ENCODE measurements around the gene RAB6A. TPM values are rescaled to one million over a fixed set of nuclear protein-coding genes. Genes with fewer than 3 reads are reported as not detected.

The RAB6A gene
- total and polyA plus RNA-seq, 10 of the 15 experiments (the other 5 are each of a cell fraction or from before 2014, with no cell fraction given) = 9.8 to 107 (median 34.1) TPM

DNA sequence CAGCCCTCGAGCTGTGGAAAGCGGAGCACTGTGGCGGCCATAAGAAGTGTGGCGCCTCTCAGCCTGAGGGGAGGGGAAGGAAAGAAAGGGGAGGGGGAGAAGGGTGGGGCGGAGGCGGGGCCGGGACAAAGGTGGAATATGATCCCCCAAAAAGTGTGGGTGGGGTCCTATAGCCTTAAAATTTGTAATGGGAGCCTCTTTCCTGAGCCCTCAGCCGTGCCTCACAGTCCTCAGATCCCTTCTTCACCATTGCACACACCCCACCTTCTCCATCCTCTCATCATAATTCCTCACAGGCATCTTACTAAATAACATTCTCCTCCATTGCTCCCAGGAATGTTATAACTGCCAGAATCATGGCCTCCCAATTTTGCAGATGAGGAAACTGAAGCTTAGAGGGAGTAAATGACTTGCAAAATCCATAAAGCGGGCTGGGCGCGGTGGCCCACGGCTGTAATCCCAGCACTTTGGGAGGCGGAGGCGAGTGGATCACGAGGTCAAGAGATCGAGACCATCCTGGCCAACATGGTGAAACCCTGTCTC lies 600 bp upstream of the RAB6A start (continued):
- TF ChIP-seq RUNX3 (IDR thresholded peaks at IDR 0.05; ENCODE audit: low read length) (0 out of 2 replicates have a peak, but pooled peaks have one; percentile 58), HCFC1 (IDR thresholded peaks at IDR 0.05; ENCODE audit: low read length) (peak; percentile 87), MEF2B (IDR thresholded peaks at IDR 0.05; ENCODE audit: partially characterized antibody, poor library complexity, severe bottlenecking) (peak; percentile 13), TBL1XR1 (IDR thresholded peaks at IDR 0.05; ENCODE audit: low read depth, low read length) (no peak)
- TF ChIP-seq, protein P1, sequence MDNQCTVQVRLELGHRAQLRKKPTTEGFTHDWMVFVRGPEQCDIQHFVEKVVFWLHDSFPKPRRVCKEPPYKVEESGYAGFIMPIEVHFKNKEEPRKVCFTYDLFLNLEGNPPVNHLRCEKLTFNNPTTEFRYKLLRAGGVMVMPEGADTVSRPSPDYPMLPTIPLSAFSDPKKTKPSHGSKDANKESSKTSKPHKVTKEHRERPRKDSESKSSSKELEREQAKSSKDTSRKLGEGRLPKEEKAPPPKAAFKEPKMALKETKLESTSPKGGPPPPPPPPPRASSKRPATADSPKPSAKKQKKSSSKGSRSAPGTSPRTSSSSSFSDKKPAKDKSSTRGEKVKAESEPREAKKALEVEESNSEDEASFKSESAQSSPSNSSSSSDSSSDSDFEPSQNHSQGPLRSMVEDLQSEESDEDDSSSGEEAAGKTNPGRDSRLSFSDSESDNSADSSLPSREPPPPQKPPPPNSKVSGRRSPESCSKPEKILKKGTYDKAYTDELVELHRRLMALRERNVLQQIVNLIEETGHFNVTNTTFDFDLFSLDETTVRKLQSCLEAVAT (IDR thresholded peaks at IDR 0.05) = peak; percentile 98

DNA sequence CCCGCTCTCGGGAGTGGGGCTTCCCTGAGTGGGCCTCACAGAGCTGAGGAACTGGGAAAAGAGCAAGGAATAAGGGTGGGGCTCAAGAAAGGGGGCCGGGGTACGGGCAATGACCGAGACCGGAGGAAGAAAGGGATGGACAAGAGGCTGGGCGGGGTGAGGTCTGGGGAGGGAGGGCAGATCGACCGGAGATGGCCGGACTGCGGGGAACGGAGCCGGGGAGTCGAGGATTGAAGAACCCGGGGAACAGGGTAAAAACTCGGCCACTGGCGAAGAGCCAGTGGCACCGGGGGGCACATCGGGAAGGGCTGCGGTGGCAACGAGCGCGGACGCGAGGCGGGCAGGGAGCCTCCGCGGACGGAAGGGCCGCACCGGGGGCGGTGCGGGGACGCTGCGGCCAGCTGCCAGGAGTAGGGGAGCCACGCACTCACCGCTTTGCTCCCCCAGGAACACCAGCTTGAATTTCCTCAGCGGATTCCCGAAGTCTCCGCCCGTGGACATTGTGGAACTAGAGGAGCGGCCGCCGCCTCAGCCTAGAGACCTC lies 667 bp downstream of the RAB6A start:
- Histone ChIP-seq H3K27me3 (replicated peaks in 1 of 2; ENCODE audit: control insufficient read depth in 2 of 2, insufficient read depth in 2 of 2, low read length in 1 of 2) (no peaks in the 10 kb centered on the region), H4K20me1 (ENCODE audit: control insufficient read depth, insufficient read depth) (no peaks in the 10 kb centered on the region), H3K4me3 (peak overlapping the region; percentile 98), H3K9ac (ENCODE audit: control insufficient read depth, insufficient read depth, low read length) (peak overlapping the region; percentile 84), H2AFZ (ENCODE audit: control insufficient read depth, low read depth, low read length) (peak overlapping the region; percentile 92), H3K9me3 (replicated peaks; ENCODE audit: control insufficient read depth, insufficient read depth, low read length) (no peaks in the 10 kb centered on the region), H3K27ac (ENCODE audit: control insufficient read depth, insufficient read depth) (peak overlapping the region; percentile 78), H3K4me1 (ENCODE audit: control insufficient read depth, insufficient read depth, low read length) (no peaks in the 10 kb centered on the region; the same call in 1 of the 2 replicates), H3K36me3 (ENCODE audit: control insufficient read depth in 2 of 2, insufficient read depth in 2 of 2, low read length in 1 of 2) (peaks cover 0 to 2% of the 10 kb centered on the region in 2 experiments; a peak in 2 of 4 replicates), H3K4me2 (ENCODE audit: control insufficient read depth, insufficient read depth) (peak overlapping the region; percentile 79), H3K79me2 (ENCODE audit: control insufficient read depth, insufficient read depth, low read length) (peaks cover 47% of the 10 kb centered on the region)
- RAD21 ChIA-PET (ENCODE audit: unreplicated experiment) = interaction anchor here (3.3 kb wide), 1 partner anchor 19 kb away, joined by 37 read pairs; no protein-coding TSS in a partner anchor
- peak; percentile 37 for ATAC-seq
- no peak for FAIRE-seq
- CTCF ChIA-PET = interaction anchor here (1.1 to 4.2 kb wide), 4 partner anchors 19 to 99 kb away, joined by 3 to 41 read pairs (median 3); no protein-coding TSS in a partner anchor
- intact Hi-C loops (cut with micrococcal nuclease; ENCODE audit: unreplicated experiment) (no loop called here), in situ Hi-C loops (cut with MboI) (no loop called here)
- POLR2A ChIA-PET = interaction anchor here (1.4 to 8.1 kb wide), 5 partner anchors 9 to 222 kb away, joined by 4 to 106 read pairs (median 5); partner anchors contain the start of genes MRPL48 and UCP2
- TF ChIP-seq, protein P2, sequence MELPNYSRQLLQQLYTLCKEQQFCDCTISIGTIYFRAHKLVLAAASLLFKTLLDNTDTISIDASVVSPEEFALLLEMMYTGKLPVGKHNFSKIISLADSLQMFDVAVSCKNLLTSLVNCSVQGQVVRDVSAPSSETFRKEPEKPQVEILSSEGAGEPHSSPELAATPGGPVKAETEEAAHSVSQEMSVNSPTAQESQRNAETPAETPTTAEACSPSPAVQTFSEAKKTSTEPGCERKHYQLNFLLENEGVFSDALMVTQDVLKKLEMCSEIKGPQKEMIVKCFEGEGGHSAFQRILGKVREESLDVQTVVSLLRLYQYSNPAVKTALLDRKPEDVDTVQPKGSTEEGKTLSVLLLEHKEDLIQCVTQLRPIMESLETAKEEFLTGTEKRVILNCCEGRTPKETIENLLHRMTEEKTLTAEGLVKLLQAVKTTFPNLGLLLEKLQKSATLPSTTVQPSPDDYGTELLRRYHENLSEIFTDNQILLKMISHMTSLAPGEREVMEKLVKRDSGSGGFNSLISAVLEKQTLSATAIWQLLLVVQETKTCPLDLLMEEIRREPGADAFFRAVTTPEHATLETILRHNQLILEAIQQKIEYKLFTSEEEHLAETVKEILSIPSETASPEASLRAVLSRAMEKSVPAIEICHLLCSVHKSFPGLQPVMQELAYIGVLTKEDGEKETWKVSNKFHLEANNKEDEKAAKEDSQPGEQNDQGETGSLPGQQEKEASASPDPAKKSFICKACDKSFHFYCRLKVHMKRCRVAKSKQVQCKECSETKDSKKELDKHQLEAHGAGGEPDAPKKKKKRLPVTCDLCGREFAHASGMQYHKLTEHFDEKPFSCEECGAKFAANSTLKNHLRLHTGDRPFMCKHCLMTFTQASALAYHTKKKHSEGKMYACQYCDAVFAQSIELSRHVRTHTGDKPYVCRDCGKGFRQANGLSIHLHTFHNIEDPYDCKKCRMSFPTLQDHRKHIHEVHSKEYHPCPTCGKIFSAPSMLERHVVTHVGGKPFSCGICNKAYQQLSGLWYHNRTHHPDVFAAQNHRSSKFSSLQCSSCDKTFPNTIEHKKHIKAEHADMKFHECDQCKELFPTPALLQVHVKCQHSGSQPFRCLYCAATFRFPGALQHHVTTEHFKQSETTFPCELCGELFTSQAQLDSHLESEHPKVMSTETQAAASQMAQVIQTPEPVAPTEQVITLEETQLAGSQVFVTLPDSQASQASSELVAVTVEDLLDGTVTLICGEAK (IDR thresholded peaks at IDR 0.05; ENCODE audit: borderline replicate concordance) = peak; percentile 12; the same call in 1 of the 2 replicates
- TF ChIP-seq YY1 (IDR thresholded peaks at IDR 0.05; ENCODE audit: low read depth, low read length) = 0 out of 2 replicates have a peak, but pooled peaks have one; percentile 16
- peak; percentile 8; the same call in 1 of the 2 replicates for TF ChIP-seq RUNX3 (IDR thresholded peaks at IDR 0.05; ENCODE audit: low read length)
- no peak for TF ChIP-seq SMARCA5 (IDR thresholded peaks at IDR 0.05)
- no peak for TF ChIP-seq EZH2 (IDR thresholded peaks at IDR 0.05; ENCODE audit: borderline replicate concordance, control insufficient read depth, low read depth, low read length)
- TF ChIP-seq EGR1 (IDR thresholded peaks at IDR 0.05; ENCODE audit: borderline replicate concordance in 1 of 2, low read depth in 2 of 2, low read length in 2 of 2) = peak in 1 of 2 experiments; percentile 22; a peak in 1 of 3 replicates
- BruUV-seq (replicated peaks) = no TSS peak
- SMC1A ChIA-PET (ENCODE audit: uncharacterized antibody, unreplicated experiment) = interaction anchor here (0.9 to 5.5 kb wide), 5 partner anchors 15 to 134 kb away, joined by 3 to 53 read pairs (median 4); partner anchors contain the start of gene MRPL48
- no peak for DNase-seq (ENCODE audit: low read depth, low spot score)
- WGBS (ENCODE audit: insufficient coverage, insufficient replicate concordance, low lambda C conversion rate, missing lambda C conversion rate) = under 1% methylated on average over 37 of the region's 44 CpGs

Data from GM12878 (cell line).